Astrocyte (in vitro differentiated cells and primary cell): ENCODE measurements around the gene SENP3. TPM values are rescaled to one million over a fixed set of nuclear protein-coding genes. Genes with fewer than 3 reads are reported as not detected.

Experiments
- DNase-seq: peaks from one replicate; pipeline ENCODE4 v3.0.0-alpha.2; 2010; ENCODE audit warnings: low read depth
- FAIRE-seq: peaks from 2 replicates; lab custom pipeline; 2011; peaks lifted over from hg19 to GRCh38; lab: Jason Lieb, UNC
- H2AFZ ChIP-seq: 2 replicates; pipeline ENCODE4 v1.6.0; 2012; ENCODE audit warnings: low read depth, low read length, inconsistent platforms
- H3K27ac ChIP-seq: 2 replicates; pipeline ENCODE4 v1.5.1; 2011; ENCODE audit warnings: low read depth, low read length, inconsistent platforms
- H3K27me3 ChIP-seq: 2 replicates; pipeline ENCODE4 v1.6.0; 2011; ENCODE audit warnings: low read length, inconsistent platforms; ENCODE audit not compliant: insufficient read depth
- H3K36me3 ChIP-seq: 2 replicates; pipeline ENCODE4 v1.5.1; 2011; ENCODE audit warnings: low read length, inconsistent platforms; ENCODE audit not compliant: insufficient read depth
- H3K4me1 ChIP-seq: 2 replicates; pipeline ENCODE4 v1.5.1; 2011; ENCODE audit warnings: low read length, inconsistent platforms; ENCODE audit not compliant: insufficient read depth
- H3K4me2 ChIP-seq: 2 replicates; pipeline ENCODE4 v1.6.0; 2012; ENCODE audit warnings: low read length, inconsistent platforms
- H3K4me3 ChIP-seq: 2 replicates; pipeline ENCODE4 v1.5.1; 2011; ENCODE audit warnings: low read depth, mild to moderate bottlenecking, low read length, inconsistent platforms; ENCODE audit not compliant: insufficient read depth
- H3K79me2 ChIP-seq: 2 replicates; pipeline ENCODE4 v1.6.0; 2012; ENCODE audit warnings: mild to moderate bottlenecking, low read length, inconsistent platforms; ENCODE audit not compliant: insufficient read depth
- H3K9ac ChIP-seq: 2 replicates; pipeline ENCODE4 v1.6.0; 2012; ENCODE audit warnings: mild to moderate bottlenecking, low read length, inconsistent platforms
- H3K9me3 ChIP-seq: 2 replicates; pipeline ENCODE4 v1.5.1; 2012; ENCODE audit warnings: low read depth, mild to moderate bottlenecking, low read length, inconsistent platforms; ENCODE audit not compliant: insufficient read depth
- H4K20me1 ChIP-seq: 2 replicates; pipeline ENCODE4 v1.6.0; 2012; ENCODE audit warnings: low read length, inconsistent platforms; ENCODE audit not compliant: insufficient read depth
- H3K27ac Mint-ChIP-seq: one replicate; pipeline ENCODE4 v1.8.0; 2021; ENCODE audit warnings: mild to moderate bottlenecking, mixed read lengths; ENCODE audit not compliant: unreplicated experiment
- H3K27me3 Mint-ChIP-seq: one replicate; pipeline ENCODE4 v1.8.0; 2021; ENCODE audit warnings: low read depth, mixed read lengths; ENCODE audit not compliant: unreplicated experiment
- H3K36me3 Mint-ChIP-seq: one replicate; pipeline ENCODE4 v1.8.0; 2021; ENCODE audit warnings: low read depth, mixed read lengths; ENCODE audit not compliant: unreplicated experiment
- H3K4me1 Mint-ChIP-seq: one replicate; pipeline ENCODE4 v1.8.0; 2021; ENCODE audit warnings: low read depth, mixed read lengths; ENCODE audit not compliant: unreplicated experiment
- H3K4me3 Mint-ChIP-seq: one replicate; pipeline ENCODE4 v1.8.0; 2021; ENCODE audit warnings: mild to moderate bottlenecking, moderate library complexity, mixed read lengths; ENCODE audit not compliant: unreplicated experiment
- H3K9me3 Mint-ChIP-seq: one replicate; pipeline ENCODE4 v1.8.0; 2021; ENCODE audit warnings: mild to moderate bottlenecking, mixed read lengths; ENCODE audit not compliant: unreplicated experiment
- EZH2 ChIP-seq: IDR thresholded peaks from 2 replicates; pipeline ENCODE4 v1.6.1; 2012; ENCODE audit warnings: mild to moderate bottlenecking, low read length, inconsistent platforms; ENCODE audit not compliant: insufficient read depth
- total RNA-seq: library from RNA; stranded (reverse); gene quantifications from 2 replicates; pipeline ENCODE4 v1.2.1, GENCODE V29; 2021
- TF ChIP-seq, protein P1 (sequence below): IDR thresholded peaks from 2 replicates; pipeline ENCODE4 v1.5.1; 2011; ENCODE audit warnings: low read depth, mild to moderate bottlenecking, inconsistent platforms, low read length, moderate library complexity; ENCODE audit not compliant: insufficient read depth

SENP3 gene
- total RNA-seq, 1 donor from 2014 or later: 51.4 TPM

DNA sequence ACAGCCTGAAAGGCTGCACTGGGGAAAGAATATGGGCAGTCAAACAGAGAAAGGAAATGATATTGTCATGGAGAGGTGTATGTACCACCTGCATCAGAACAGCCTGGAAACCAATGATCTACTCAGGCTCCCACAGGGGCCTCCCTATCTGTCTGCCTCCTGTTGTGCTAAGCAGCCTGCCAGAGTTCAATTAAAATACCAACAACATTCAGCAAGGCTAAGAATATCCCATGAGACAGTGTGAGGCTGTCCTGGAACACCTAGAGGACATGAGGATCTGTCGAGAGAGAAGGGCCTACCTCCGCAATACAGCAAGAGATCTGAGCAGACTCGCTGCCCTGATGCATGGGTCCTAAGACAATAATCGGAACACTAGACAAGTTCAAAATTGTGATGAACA, 44.6 kb downstream of the SENP3 start:
- Histone ChIP-seq H3K27me3 (no peaks in the 10 kb centered on the region), H3K4me1 (no peaks in the 10 kb centered on the region), H3K79me2 (peaks cover 61% of the 10 kb centered on the region), H3K4me2 (no peak overlapping the region), H3K36me3 (peaks cover 36% of the 10 kb centered on the region), H3K9ac (no peak overlapping the region), H3K9me3 (no peaks in the 10 kb centered on the region), H4K20me1 (peaks cover 54% of the 10 kb centered on the region), H3K4me3 (no peak overlapping the region), H3K27ac (no peak overlapping the region), H2AFZ (no peak overlapping the region)
- no peak overlapping the region for H3K27ac Mint-ChIP-seq
- no peaks in the 10 kb centered on the region for H3K27me3 Mint-ChIP-seq
- no peaks in the 10 kb centered on the region for H3K9me3 Mint-ChIP-seq
- TF ChIP-seq EZH2: no peak
- TF ChIP-seq, protein P1, sequence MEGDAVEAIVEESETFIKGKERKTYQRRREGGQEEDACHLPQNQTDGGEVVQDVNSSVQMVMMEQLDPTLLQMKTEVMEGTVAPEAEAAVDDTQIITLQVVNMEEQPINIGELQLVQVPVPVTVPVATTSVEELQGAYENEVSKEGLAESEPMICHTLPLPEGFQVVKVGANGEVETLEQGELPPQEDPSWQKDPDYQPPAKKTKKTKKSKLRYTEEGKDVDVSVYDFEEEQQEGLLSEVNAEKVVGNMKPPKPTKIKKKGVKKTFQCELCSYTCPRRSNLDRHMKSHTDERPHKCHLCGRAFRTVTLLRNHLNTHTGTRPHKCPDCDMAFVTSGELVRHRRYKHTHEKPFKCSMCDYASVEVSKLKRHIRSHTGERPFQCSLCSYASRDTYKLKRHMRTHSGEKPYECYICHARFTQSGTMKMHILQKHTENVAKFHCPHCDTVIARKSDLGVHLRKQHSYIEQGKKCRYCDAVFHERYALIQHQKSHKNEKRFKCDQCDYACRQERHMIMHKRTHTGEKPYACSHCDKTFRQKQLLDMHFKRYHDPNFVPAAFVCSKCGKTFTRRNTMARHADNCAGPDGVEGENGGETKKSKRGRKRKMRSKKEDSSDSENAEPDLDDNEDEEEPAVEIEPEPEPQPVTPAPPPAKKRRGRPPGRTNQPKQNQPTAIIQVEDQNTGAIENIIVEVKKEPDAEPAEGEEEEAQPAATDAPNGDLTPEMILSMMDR: no peak
- DNase-seq: no peak
- peaks cover 10% of the 10 kb centered on the region for H3K4me1 Mint-ChIP-seq
- H3K36me3 Mint-ChIP-seq: peaks cover 18% of the 10 kb centered on the region
- no peak for FAIRE-seq
- no peak overlapping the region for H3K4me3 Mint-ChIP-seq

DNA sequence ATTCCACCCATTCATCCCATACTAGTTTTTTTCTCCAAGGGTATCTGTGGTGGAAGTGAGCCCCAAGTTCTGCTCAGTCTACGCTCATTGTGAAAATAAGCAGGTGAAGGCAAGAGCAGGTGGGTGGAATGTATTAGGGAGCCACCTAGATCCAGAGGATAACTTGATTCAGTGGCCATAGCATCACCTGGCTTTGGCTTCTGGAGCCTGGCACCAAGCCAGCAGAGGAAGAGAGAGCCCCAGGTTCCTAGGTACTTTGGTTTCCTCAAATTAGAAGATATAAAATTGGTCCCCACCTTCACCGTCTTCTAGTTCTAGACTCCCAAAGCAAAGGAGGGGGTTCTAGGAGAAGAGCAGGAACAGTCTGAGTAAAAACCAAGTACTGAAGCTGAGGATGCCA, 48.9 kb downstream of the SENP3 start:
- Mint-ChIP-seq H3K4me1 (peaks cover 32% of the 10 kb centered on the region), H3K36me3 (peaks cover 5% of the 10 kb centered on the region), H3K4me3 (no peak overlapping the region), H3K27ac (peak overlapping the region; percentile 12), H3K9me3 (no peaks in the 10 kb centered on the region), H3K27me3 (no peaks in the 10 kb centered on the region)
- Histone ChIP-seq H3K36me3 (peaks cover 14% of the 10 kb centered on the region), H3K9me3 (no peaks in the 10 kb centered on the region), H2AFZ (no peak overlapping the region), H3K9ac (no peak overlapping the region), H3K79me2 (peaks cover 83% of the 10 kb centered on the region), H3K4me1 (peaks cover 22% of the 10 kb centered on the region), H3K4me3 (no peak overlapping the region), H3K27ac (no peak overlapping the region), H3K4me2 (no peak overlapping the region), H4K20me1 (peaks cover 72% of the 10 kb centered on the region), H3K27me3 (no peaks in the 10 kb centered on the region)
- TF ChIP-seq, protein P1: no peak
- no peak for TF ChIP-seq EZH2
- DNase-seq (no peak), FAIRE-seq (no peak)

DNA sequence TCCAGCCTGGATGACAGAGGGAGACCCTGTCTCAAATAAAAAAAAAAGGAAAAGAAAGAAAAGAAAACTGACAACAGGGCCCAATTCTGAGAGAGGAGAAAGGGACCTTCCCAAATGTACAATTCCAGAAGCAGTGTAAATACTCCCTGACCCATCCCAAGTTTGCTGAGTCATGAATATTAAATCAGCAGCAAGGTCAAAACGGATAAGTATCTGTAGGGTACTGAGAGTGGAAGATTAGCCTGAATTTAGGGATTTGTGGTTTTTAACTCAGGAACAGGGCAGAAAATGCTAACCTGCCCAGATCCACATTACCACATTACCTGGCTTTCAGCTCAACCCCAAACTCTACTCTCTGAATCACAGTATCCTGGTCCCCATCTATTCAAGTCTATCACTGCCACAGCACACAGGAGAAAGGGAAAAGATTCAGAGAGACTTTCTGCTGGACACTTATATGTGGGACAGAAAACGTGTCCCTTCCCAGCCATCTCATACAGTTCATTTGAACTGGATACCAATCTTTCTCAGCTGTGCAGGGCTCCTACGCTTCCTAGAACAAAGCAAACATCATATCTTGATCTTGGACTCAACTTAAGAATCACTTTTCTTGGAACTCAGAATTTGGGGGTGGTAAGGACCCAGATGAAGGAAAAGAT, 50.0 kb downstream of the SENP3 start:
- Histone ChIP-seq H3K9ac (peak overlapping the region; percentile 5), H3K4me2 (peak overlapping the region; percentile 87)

More for the DNA sequence above, 50.0 kb downstream of the SENP3 start:
- H3K79me2 ChIP-seq: peaks cover 72% of the 10 kb centered on the region
- H3K36me3 ChIP-seq: peaks cover 10% of the 10 kb centered on the region
- DNase-seq (no peak), FAIRE-seq (peak; percentile 9)
- peak overlapping the region; percentile 95 for H3K4me3 Mint-ChIP-seq
- H3K27ac ChIP-seq: no peak overlapping the region
- peaks cover 3% of the 10 kb centered on the region for H3K36me3 Mint-ChIP-seq
- H3K4me3 ChIP-seq: peak overlapping the region; percentile 29
- H2AFZ ChIP-seq: no peak overlapping the region
- no peaks in the 10 kb centered on the region for H3K27me3 ChIP-seq
- H3K27ac Mint-ChIP-seq: peak overlapping the region; percentile 50
- peaks cover 32% of the 10 kb centered on the region for H3K4me1 Mint-ChIP-seq
- H3K27me3 Mint-ChIP-seq: no peaks in the 10 kb centered on the region
- H3K4me1 ChIP-seq: peaks cover 22% of the 10 kb centered on the region
- peaks cover 61% of the 10 kb centered on the region for H4K20me1 ChIP-seq
- TF ChIP-seq, protein P1: no peak
- TF ChIP-seq EZH2: no peak
- H3K9me3 Mint-ChIP-seq: no peaks in the 10 kb centered on the region
- H3K9me3 ChIP-seq: no peaks in the 10 kb centered on the region
